CD14-positive monocyte (primary cell): ENCODE data around the gene LYPD6. TPM values are rescaled to one million over a fixed set of nuclear protein-coding genes. Genes with fewer than 3 reads are reported as not detected.

Source experiments
- DNase-seq, 3 donors: peaks; one replicate each; pipeline ENCODE4 v3.0.0-alpha.2; 2011 to 2022
- H2AFZ ChIP-seq: 2 replicates; pipeline ENCODE4 v1.6.0; 2012; ENCODE audit warnings: mild to moderate bottlenecking, low read depth, low read length, inconsistent platforms; ENCODE audit not compliant: insufficient read depth, poor library complexity, severe bottlenecking
- H3K27ac ChIP-seq, 2 donors: 1 replicate in 1 of 2; 2 replicates in 1 of 2; pipeline ENCODE4 v1.5.1; 2012 to 2013; ENCODE audit warnings: low read length in 2 of 2, control low read depth in 1 of 2, inconsistent platforms in 1 of 2, low read depth in 1 of 2, mild to moderate bottlenecking in 1 of 2
- H3K27me3 ChIP-seq, 2 donors: one replicate each; pipeline versions ENCODE4 v1.6.0 to v1.6.1; 2011 to 2013; ENCODE audit warnings: low read length in 2 of 2; ENCODE audit not compliant: control insufficient read depth in 2 of 2, insufficient read depth in 2 of 2
- H3K36me3 ChIP-seq, 2 donors: replicated peaks in 1 of 2; 1 replicate in 1 of 2; 2 replicates in 1 of 2; pipeline versions ENCODE4 v1.5.1 to v1.6.1; 2012 to 2013; ENCODE audit warnings: low read length in 2 of 2, control low read depth in 1 of 2, inconsistent platforms in 1 of 2, mild to moderate bottlenecking in 1 of 2; ENCODE audit not compliant: insufficient read depth in 2 of 2, control insufficient read depth in 1 of 2
- H3K4me1 ChIP-seq, 2 donors: 1 replicate in 1 of 2; 2 replicates in 1 of 2; pipeline versions ENCODE4 v1.5.1 to v1.6.1; 2012 to 2013; ENCODE audit warnings: low read length in 2 of 2, control low read depth in 1 of 2, inconsistent platforms in 1 of 2, mild to moderate bottlenecking in 1 of 2, moderate library complexity in 1 of 2; ENCODE audit not compliant: insufficient read depth in 2 of 2, control insufficient read depth in 1 of 2
- H3K4me2 ChIP-seq: replicated peaks from 2 replicates; pipeline ENCODE3; 2012; ENCODE audit warnings: low read length, moderate library complexity, mild to moderate bottlenecking; ENCODE audit not compliant: poor library complexity, severe bottlenecking; ENCODE audit errors: extremely low read depth
- H3K4me3 ChIP-seq, 3 experiments: fragments of 200-600 bp in 1 of 3; sonication (generic) in 1 of 3; replicated peaks in 1 of 3; 1 replicate in 2 of 3; 2 replicates in 1 of 3; pipeline ENCODE4 v1.5.1; 2011 to 2013; ENCODE audit warnings: low read length in 3 of 3, mild to moderate bottlenecking in 3 of 3, control low read depth in 2 of 3, low read depth in 2 of 3, inconsistent platforms in 1 of 3, moderate library complexity in 1 of 3
- H3K79me2 ChIP-seq: 2 replicates; pipeline ENCODE4 v1.6.0; 2012; ENCODE audit warnings: mild to moderate bottlenecking, control low read depth, inconsistent platforms, low read length, moderate library complexity; ENCODE audit not compliant: insufficient read depth
- H3K9ac ChIP-seq: 2 replicates; pipeline ENCODE4 v1.6.0; 2017; ENCODE audit warnings: low read length, mild to moderate bottlenecking; ENCODE audit not compliant: insufficient read depth, poor library complexity, severe bottlenecking
- H3K9me3 ChIP-seq, 2 donors: replicated peaks in 1 of 2; 1 replicate in 1 of 2; 2 replicates in 1 of 2; pipeline versions ENCODE4 v1.5.1 to v1.6.1; 2012 to 2013; ENCODE audit warnings: low read length in 2 of 2, control low read depth in 1 of 2; ENCODE audit not compliant: control insufficient read depth in 1 of 2, insufficient read depth in 1 of 2
- H4K20me1 ChIP-seq: 2 replicates; pipeline ENCODE4 v1.6.0; 2012; ENCODE audit warnings: mild to moderate bottlenecking, low read length, control low read depth, moderate library complexity; ENCODE audit not compliant: insufficient read depth
- H3K27ac Mint-ChIP-seq, 7 donors: one replicate each; pipeline ENCODE4 v1.8.0; 2020; ENCODE audit warnings: mild to moderate bottlenecking in 7 of 7, mixed read lengths in 7 of 7, moderate library complexity in 6 of 7, inconsistent platforms in 2 of 7
- H3K27me3 Mint-ChIP-seq, 3 donors: one replicate each; pipeline ENCODE4 v1.8.0; 2021 to 2022; ENCODE audit warnings: low read depth in 3 of 3, mild to moderate bottlenecking in 3 of 3, mixed read lengths in 3 of 3, moderate library complexity in 3 of 3, inconsistent platforms in 1 of 3
- H3K36me3 Mint-ChIP-seq, 2 donors: one replicate each; pipeline ENCODE4 v1.8.0; 2020; ENCODE audit warnings: mixed read lengths in 2 of 2, inconsistent platforms in 1 of 2, mild to moderate bottlenecking in 1 of 2
- H3K4me1 Mint-ChIP-seq: one replicate; pipeline ENCODE4 v1.8.0; 2020; ENCODE audit warnings: mild to moderate bottlenecking, mixed read lengths
- H3K4me3 Mint-ChIP-seq, 2 donors: one replicate each; pipeline ENCODE4 v1.8.0; 2020; ENCODE audit warnings: mild to moderate bottlenecking in 2 of 2, mixed read lengths in 2 of 2, moderate library complexity in 1 of 2
- H3K9me3 Mint-ChIP-seq, 7 donors: one replicate each; pipeline ENCODE4 v1.8.0; 2020 to 2022; ENCODE audit warnings: mixed read lengths in 7 of 7, mild to moderate bottlenecking in 6 of 7, moderate library complexity in 6 of 7, inconsistent platforms in 2 of 7
- WGBS: methylation state at CpG from one replicate; pipeline ENCODE4 v1.1.5; 2013; ENCODE audit warnings: missing lambda C conversion rate; ENCODE audit not compliant: insufficient coverage; 5-methylcytosine and 5-hydroxymethylcytosine counted together
- intact Hi-C, 2 donors: fragments of 100-400 bp; cut with micrococcal nuclease; formaldehyde crosslinking; loops; one replicate each; pipeline versions ENCODE4 v1.15.0 to v1.15.1; 2023
- polyA plus RNA-seq, 3 donors: library from polyadenylated mRNA; depleted of rRNA in 1 of 3; unstranded in 2 of 3; stranded (reverse) in 1 of 3; fragments of 300-500 nt in 2 of 3; fragments of >200 nt in 1 of 3; fragmentation: Illumina TruSeq in 2 of 3; gene quantifications; 1 replicate in 2 of 3; 2 replicates in 1 of 3; pipeline ENCODE4 v1.2.3, GENCODE V29; 2012 to 2021
- TF ChIP-seq, protein P1 (sequence below): fragments of 200-600 bp; IDR thresholded peaks from one replicate; pipeline ENCODE4 v1.8.0; 2022; ENCODE audit warnings: antibody characterized with exemption, mild to moderate bottlenecking

LYPD6 gene
- polyA plus RNA-seq, 3 donors: not detected

DNA sequence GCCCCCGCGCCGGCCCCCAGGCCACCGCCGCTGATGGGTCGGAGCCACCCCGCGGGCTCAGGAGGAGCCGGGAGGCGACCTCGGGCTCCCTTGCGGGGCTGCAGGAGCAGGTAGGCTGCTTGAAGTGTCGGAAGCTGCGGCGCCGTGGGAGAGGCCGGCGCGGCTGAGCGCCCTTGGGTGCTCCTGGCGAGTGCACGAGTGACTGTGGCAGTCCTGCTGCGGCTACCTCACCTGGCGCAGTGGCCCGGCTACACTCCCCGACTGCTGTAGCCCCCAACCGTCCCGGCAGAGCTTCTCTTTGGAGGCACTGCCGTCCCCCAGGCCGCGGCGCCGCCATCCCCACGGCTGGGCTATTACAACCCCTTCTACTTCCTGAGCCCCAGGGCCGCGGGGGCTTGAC, 10.0 kb upstream of the LYPD6 start:
- Histone ChIP-seq H3K9me3 (no peaks in the 10 kb centered on the region), H3K36me3 (no peaks in the 10 kb centered on the region), H3K4me1 (no peaks in the 10 kb centered on the region), H3K9ac (no peak overlapping the region), H3K4me2 (no peak overlapping the region), H4K20me1 (no peaks in the 10 kb centered on the region), H3K79me2 (no peaks in the 10 kb centered on the region), H3K4me3 (no peak overlapping the region), H3K27ac (no peak overlapping the region), H3K27me3 (peaks cover 7 to 13% of the 10 kb centered on the region in 2 donors), H2AFZ (no peak overlapping the region)
- Mint-ChIP-seq H3K27me3 (peaks cover 9 to 39% (median 16%) of the 10 kb centered on the region in 3 donors), H3K36me3 (no peaks in the 10 kb centered on the region), H3K9me3 (peaks cover 0 to 10% (median 6%) of the 10 kb centered on the region in 7 donors), H3K4me3 (no peak overlapping the region), H3K4me1 (no peaks in the 10 kb centered on the region), H3K27ac (no peak overlapping the region)
- TF ChIP-seq, protein P1, sequence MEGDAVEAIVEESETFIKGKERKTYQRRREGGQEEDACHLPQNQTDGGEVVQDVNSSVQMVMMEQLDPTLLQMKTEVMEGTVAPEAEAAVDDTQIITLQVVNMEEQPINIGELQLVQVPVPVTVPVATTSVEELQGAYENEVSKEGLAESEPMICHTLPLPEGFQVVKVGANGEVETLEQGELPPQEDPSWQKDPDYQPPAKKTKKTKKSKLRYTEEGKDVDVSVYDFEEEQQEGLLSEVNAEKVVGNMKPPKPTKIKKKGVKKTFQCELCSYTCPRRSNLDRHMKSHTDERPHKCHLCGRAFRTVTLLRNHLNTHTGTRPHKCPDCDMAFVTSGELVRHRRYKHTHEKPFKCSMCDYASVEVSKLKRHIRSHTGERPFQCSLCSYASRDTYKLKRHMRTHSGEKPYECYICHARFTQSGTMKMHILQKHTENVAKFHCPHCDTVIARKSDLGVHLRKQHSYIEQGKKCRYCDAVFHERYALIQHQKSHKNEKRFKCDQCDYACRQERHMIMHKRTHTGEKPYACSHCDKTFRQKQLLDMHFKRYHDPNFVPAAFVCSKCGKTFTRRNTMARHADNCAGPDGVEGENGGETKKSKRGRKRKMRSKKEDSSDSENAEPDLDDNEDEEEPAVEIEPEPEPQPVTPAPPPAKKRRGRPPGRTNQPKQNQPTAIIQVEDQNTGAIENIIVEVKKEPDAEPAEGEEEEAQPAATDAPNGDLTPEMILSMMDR: no peak
- no peak for DNase-seq
- intact Hi-C loops: no loop called here
- WGBS: 48% methylated on average over 31 of the region's 36 CpGs

- DNase-seq: no peak
- peak overlapping the region; percentile 75 for H3K4me2 ChIP-seq
- no peak overlapping the region for H3K9ac ChIP-seq
- no peak overlapping the region for H2AFZ ChIP-seq
- intact Hi-C loops: no loop called here
- H3K27me3 ChIP-seq: peaks cover 50 to 68% of the 10 kb centered on the region in 2 donors
- peaks cover 19% of the 10 kb centered on the region for H3K4me1 Mint-ChIP-seq
- no peaks in the 10 kb centered on the region for H3K36me3 ChIP-seq
- H3K36me3 Mint-ChIP-seq: peaks cover 0 to 3% of the 10 kb centered on the region in 2 donors
- H3K4me1 ChIP-seq: peaks cover 14 to 18% of the 10 kb centered on the region in 2 donors
- no peak overlapping the region for H3K27ac ChIP-seq
- H4K20me1 ChIP-seq: no peaks in the 10 kb centered on the region
- peaks cover 61 to 67% (median 65%) of the 10 kb centered on the region in 3 donors for H3K27me3 Mint-ChIP-seq
- H3K9me3 ChIP-seq: peaks cover 0 to 26% of the 10 kb centered on the region in 2 donors
- whole genome bisulfite sequencing: 30% methylated on average over 8 of the region's 8 CpGs
- peak overlapping the region in 1 of 2 donors; percentile 89 for H3K4me3 Mint-ChIP-seq
- H3K27ac Mint-ChIP-seq: no peak overlapping the region
- no peaks in the 10 kb centered on the region for H3K79me2 ChIP-seq
- no peak overlapping the region for H3K4me3 ChIP-seq
- peaks cover 0 to 12% (median 6%) of the 10 kb centered on the region in 7 donors for H3K9me3 Mint-ChIP-seq
- TF ChIP-seq, protein P1: no peak
Observed at GRCh38 chr2:149329068-149329467, 1.3 kb upstream of the LYPD6 start.
